Kidney epithelial cell (primary cell): ENCODE results near the gene UNC13D. TPM values are rescaled to one million over a fixed set of nuclear protein-coding genes. Genes with fewer than 3 reads are reported as not detected.

Source experiments
- DNase-seq: peaks from one replicate; pipeline ENCODE4 v3.0.0-alpha.2; 2010; ENCODE audit warnings: low read depth
- H3K27me3 ChIP-seq: 2 replicates; pipeline ENCODE4 v1.6.0; 2011; ENCODE audit warnings: low read length; ENCODE audit not compliant: control insufficient read depth, insufficient read depth
- H3K36me3 ChIP-seq: 2 replicates; pipeline ENCODE4 v1.5.1; 2011; ENCODE audit warnings: low read length; ENCODE audit not compliant: control insufficient read depth, insufficient read depth
- H3K4me3 ChIP-seq: 2 replicates; pipeline ENCODE4 v1.5.1; 2011; ENCODE audit warnings: low read depth, mild to moderate bottlenecking, control low read depth, low read length
- CTCF ChIP-seq: IDR thresholded peaks from 2 replicates; pipeline ENCODE4 v1.5.1; 2011; ENCODE audit warnings: mild to moderate bottlenecking, moderate library complexity, low read length, control low read depth, inconsistent platforms; ENCODE audit not compliant: insufficient read depth, poor library complexity, severe bottlenecking
- total RNA-seq: library from RNA; depleted of rRNA; stranded (reverse); fragments of >200 nt; gene quantifications from 2 replicates; pipeline ENCODE4 v1.2.3, GENCODE V29; 2015

Gene UNC13D
- total RNA-seq, 1 donor from 2014 or later, result 14.0 TPM

- no peak for TF ChIP-seq CTCF
- H3K4me3 ChIP-seq, result no peak overlapping the region
- peaks cover 2% of the 10 kb centered on the region for H3K36me3 ChIP-seq
Measured at GRCh38 chr17:75824050-75824552, 20.1 kb downstream of the UNC13D start.

GRCh38 chr17:75823257-75824041 lies 20.8 kb downstream of the UNC13D start:
- no peaks in the 10 kb centered on the region for H3K27me3 ChIP-seq
- H3K4me3 ChIP-seq, result no peak overlapping the region
- H3K36me3 ChIP-seq, result peaks cover 2% of the 10 kb centered on the region
- no peak for DNase-seq
- TF ChIP-seq CTCF, result no peak

More at GRCh38 chr17:75824050-75824552, 20.1 kb downstream of the UNC13D start:
- no peaks in the 10 kb centered on the region for H3K27me3 ChIP-seq
- DNase-seq, result no peak

- TF ChIP-seq CTCF, result no peak
Measured at GRCh38 chr17:75822800-75823166, 21.4 kb downstream of the UNC13D start.

GRCh38 chr17:75822119-75822799 lies 21.9 kb downstream of the UNC13D start:
- Histone ChIP-seq H3K4me3 (no peak overlapping the region), H3K36me3 (peaks cover 2% of the 10 kb centered on the region), H3K27me3 (no peaks in the 10 kb centered on the region)
- DNase-seq, result no peak
- no peak for TF ChIP-seq CTCF

More at GRCh38 chr17:75822800-75823166, 21.4 kb downstream of the UNC13D start:
- no peak for DNase-seq
- Histone ChIP-seq H3K4me3 (no peak overlapping the region), H3K36me3 (peaks cover 2% of the 10 kb centered on the region), H3K27me3 (no peaks in the 10 kb centered on the region)

GRCh38 chr17:75821552-75821951 lies 22.7 kb downstream of the UNC13D start:
- no peak for DNase-seq
- Histone ChIP-seq H3K27me3 (no peaks in the 10 kb centered on the region), H3K36me3 (peaks cover 2% of the 10 kb centered on the region), H3K4me3 (no peak overlapping the region)
- no peak for TF ChIP-seq CTCF
